Measurements from ENCODE around the gene GRM8.
"Not testable (repeated sequence)": the region's sequence is repeated elsewhere in the genome, so short reads cannot be mapped to it uniquely, and the experiment has no call there.

DNA sequence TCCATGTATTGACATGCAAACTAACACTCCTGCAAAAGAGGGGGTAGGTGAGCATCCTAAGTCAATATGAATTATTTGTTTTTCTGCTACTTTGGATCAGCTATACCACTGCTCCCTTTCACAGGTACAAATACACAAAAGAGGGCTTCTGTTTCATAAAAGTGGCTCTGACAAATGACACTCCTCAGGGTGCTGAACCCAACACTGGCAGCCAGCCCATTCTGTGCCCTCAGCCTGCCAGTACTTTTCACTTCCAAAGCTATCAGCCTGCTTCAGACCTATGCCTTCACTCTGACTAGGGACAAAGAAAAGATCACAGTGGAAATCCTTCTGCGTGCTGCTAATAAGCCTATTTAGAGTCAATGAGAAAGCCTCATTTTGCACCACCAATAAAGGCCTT, 364.8 kb downstream of the GRM8 start:
- TF ChIP-seq ZNF75A (CRISPR knock-in tag; IDR thresholded peaks at IDR 0.05); CTCF (IDR thresholded peaks at IDR 0.05 in 2 of 3, conservative IDR thresholded peaks at IDR 0.05 in 1 of 3; ENCODE audit: insufficient read depth in 2 of 3, low read depth in 1 of 3, low read length in 3 of 3); CBX5 (IDR thresholded peaks at IDR 0.05; ENCODE audit: borderline replicate concordance, low read depth); ZNF217 (CRISPR knock-in tag; IDR thresholded peaks at IDR 0.05); ZNF398 (CRISPR knock-in tag; IDR thresholded peaks at IDR 0.05); GABPB1 (CRISPR knock-in tag; IDR thresholded peaks at IDR 0.05); CHD7 (IDR thresholded peaks at IDR 0.05; ENCODE audit: low read depth, low read length); ZFP36 (IDR thresholded peaks at IDR 0.05; ENCODE audit: low read depth, low read length, partially characterized antibody); SP1 (CRISPR knock-in tag; IDR thresholded peaks at IDR 0.05); ZNF23 (CRISPR knock-in tag; IDR thresholded peaks at IDR 0.05); KAT7 (CRISPR knock-in tag; IDR thresholded peaks at IDR 0.05; ENCODE audit: borderline replicate concordance): not testable (repeated sequence)

All from K562 (cell line).